ENCODE data around the gene SDCBP2.
"Not testable (repeated sequence)": the region's sequence is repeated elsewhere in the genome, so short reads cannot be mapped to it uniquely, and the experiment has no call there.

The SDCBP2 gene

GRCh38 chr20:1345030-1345755 is 16.3 kb upstream of the SDCBP2 start:
- Histone ChIP-seq H3K27ac (no peak overlapping the region), H3K4me3 (no peak overlapping the region), H3K9me3 (peaks cover 0 to 5% (median 0%) of the 10 kb centered on the region in 3 donors), H3K27me3 (no peaks in the 10 kb centered on the region), H3K4me1 (no peaks in the 10 kb centered on the region), H3K36me3 (peaks cover 0 to 5% (median 0%) of the 10 kb centered on the region in 3 donors)
- DNase-seq: no peak
- intact Hi-C loops (cut with DNase I; ENCODE audit: low total_unique reads): no loop called here
- TF ChIP-seq CTCF (IDR thresholded peaks at IDR 0.05): no peak

- H3K4me3 ChIP-seq; H3K27ac ChIP-seq; H3K27me3 ChIP-seq; DNase-seq; intact Hi-C loops (cut with DNase I; ENCODE audit: low total_unique reads); H3K9me3 ChIP-seq; H3K36me3 ChIP-seq; H3K4me1 ChIP-seq: not testable (repeated sequence)
These were observed 14.6 kb upstream of the SDCBP2 start for GRCh38 chr20:1343446-1344124.

GRCh38 chr20:1341561-1342265 is 12.8 kb upstream of the SDCBP2 start:
- Histone ChIP-seq H3K9me3 (no peaks in the 10 kb centered on the region), H3K4me3 (no peak overlapping the region), H3K4me1 (peaks cover 0 to 12% (median 4%) of the 10 kb centered on the region in 4 donors), H3K27me3 (no peaks in the 10 kb centered on the region), H3K36me3 (no peaks in the 10 kb centered on the region), H3K27ac (no peak overlapping the region)
- no peak for TF ChIP-seq CTCF (IDR thresholded peaks at IDR 0.05)
- DNase-seq: no peak
- intact Hi-C loops (cut with DNase I; ENCODE audit: low total_unique reads): no loop called here

GRCh38 chr20:1338801-1339200 is 9.9 kb upstream of the SDCBP2 start:
- no peaks in the 10 kb centered on the region for H3K27me3 ChIP-seq
- H3K4me3 ChIP-seq: no peak overlapping the region
- H3K4me1 ChIP-seq: peaks cover 0 to 14% (median 6%) of the 10 kb centered on the region in 4 donors
- DNase-seq: no peak
- H3K9me3 ChIP-seq: no peaks in the 10 kb centered on the region
- TF ChIP-seq CTCF (IDR thresholded peaks at IDR 0.05): no peak
- no peaks in the 10 kb centered on the region for H3K36me3 ChIP-seq
- intact Hi-C loops (cut with DNase I; ENCODE audit: low total_unique reads): no loop called here
- no peak overlapping the region for H3K27ac ChIP-seq

- Histone ChIP-seq H3K27me3 (no peaks in the 10 kb centered on the region), H3K4me3 (no peak overlapping the region), H3K27ac (no peak overlapping the region), H3K4me1 (peaks cover 0 to 14% (median 6%) of the 10 kb centered on the region in 4 donors), H3K9me3 (no peaks in the 10 kb centered on the region), H3K36me3 (peaks cover 0 to 7% (median 4%) of the 10 kb centered on the region in 3 donors)
- no peak for DNase-seq
- no peak for TF ChIP-seq CTCF (IDR thresholded peaks at IDR 0.05)
- intact Hi-C loops (cut with DNase I; ENCODE audit: low total_unique reads): no loop called here
These were observed 9.2 kb upstream of the SDCBP2 start for GRCh38 chr20:1338096-1338495.

- H3K4me1 ChIP-seq: peaks cover 0 to 14% (median 6%) of the 10 kb centered on the region in 4 donors
- H3K4me3 ChIP-seq: no peak overlapping the region
- H3K27me3 ChIP-seq: no peaks in the 10 kb centered on the region
- TF ChIP-seq CTCF (IDR thresholded peaks at IDR 0.05): no peak
- H3K27ac ChIP-seq: no peak overlapping the region
- peaks cover 0 to 13% (median 7%) of the 10 kb centered on the region in 3 donors for H3K36me3 ChIP-seq
- intact Hi-C loops (cut with DNase I; ENCODE audit: low total_unique reads): no loop called here
- H3K9me3 ChIP-seq: no peaks in the 10 kb centered on the region
- no peak for DNase-seq
These were observed 8.5 kb upstream of the SDCBP2 start for GRCh38 chr20:1337441-1337840.

Data from tibial artery (tissue), 4 donors.